Stimulated activated CD8-positive, alpha-beta memory T cell treated with anti-CD3 and anti-CD28 coated beads, Interleukin-12 subunit alpha, Interleukin-12 subunit beta, amount 100 ng/mL, for 24 hours (primary cell): ENCODE measurements around the gene OTUD3.
"Not testable (repeated sequence)": the region's sequence is repeated elsewhere in the genome, so short reads cannot be mapped to it uniquely, and the experiment has no call there.

ENCODE experiments used
- DNase-seq: peaks from one replicate; pipeline ENCODE4 v3.0.0-alpha.2; 2020; ENCODE audit errors: extremely low read depth

The OTUD3 gene

GRCh38 chr1:19920132-19920710, 38.0 kb downstream of the OTUD3 start:
- no peak for DNase-seq

DNA sequence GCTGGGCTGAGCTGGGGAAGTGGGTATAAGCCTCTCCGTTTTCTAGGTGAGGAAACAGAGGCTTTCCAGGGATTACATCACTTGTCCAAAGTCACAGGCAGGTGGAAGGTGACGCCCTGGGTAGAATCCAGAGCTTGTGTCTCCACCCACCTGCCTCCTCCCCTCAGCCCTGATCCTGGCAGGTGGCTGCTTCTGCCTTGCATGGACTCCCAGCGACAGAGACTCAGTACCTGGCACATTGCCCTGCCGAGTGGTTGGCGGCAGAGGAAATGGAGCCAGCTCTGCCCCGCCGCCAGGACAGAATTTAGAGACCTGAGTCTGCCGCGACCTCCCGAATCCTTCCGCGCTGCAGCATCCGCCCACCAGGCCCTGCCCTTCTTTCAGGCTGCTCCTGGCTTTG, 39.1 kb downstream of the OTUD3 start:
- DNase-seq, result no peak

- DNase-seq, result no peak
Observed at GRCh38 chr1:19922015-19922688, 40.0 kb downstream of the OTUD3 start.

- no peak for DNase-seq
Observed at GRCh38 chr1:19923137-19923952, 41.1 kb downstream of the OTUD3 start, which contains the start of gene PLA2G2E. Gene PLA2G2E (minus strand): TSS chr1:19923617. CDS start chr1:19923559, 58 bp downstream.

DNA sequence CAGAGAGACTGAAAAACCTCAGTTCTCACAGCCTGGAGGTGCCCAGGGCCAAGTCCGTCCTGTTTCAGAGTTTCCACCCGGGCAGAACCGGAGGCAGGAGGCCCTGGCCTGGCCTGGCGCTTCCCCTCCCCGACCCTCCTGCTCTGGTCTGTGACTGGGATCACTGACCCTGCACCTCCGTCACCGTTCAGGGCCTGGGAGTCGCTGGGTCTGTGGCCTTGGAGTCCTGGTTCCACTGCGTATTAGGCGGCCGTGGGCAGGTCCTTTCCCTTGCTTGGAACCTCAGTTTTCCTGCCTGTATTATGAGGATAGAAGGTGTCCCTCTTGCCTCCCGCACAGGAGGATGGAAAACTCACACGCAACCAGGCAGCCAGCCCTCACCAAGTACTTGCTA, 41.8 kb downstream of the OTUD3 start:
- no peak for DNase-seq

DNA sequence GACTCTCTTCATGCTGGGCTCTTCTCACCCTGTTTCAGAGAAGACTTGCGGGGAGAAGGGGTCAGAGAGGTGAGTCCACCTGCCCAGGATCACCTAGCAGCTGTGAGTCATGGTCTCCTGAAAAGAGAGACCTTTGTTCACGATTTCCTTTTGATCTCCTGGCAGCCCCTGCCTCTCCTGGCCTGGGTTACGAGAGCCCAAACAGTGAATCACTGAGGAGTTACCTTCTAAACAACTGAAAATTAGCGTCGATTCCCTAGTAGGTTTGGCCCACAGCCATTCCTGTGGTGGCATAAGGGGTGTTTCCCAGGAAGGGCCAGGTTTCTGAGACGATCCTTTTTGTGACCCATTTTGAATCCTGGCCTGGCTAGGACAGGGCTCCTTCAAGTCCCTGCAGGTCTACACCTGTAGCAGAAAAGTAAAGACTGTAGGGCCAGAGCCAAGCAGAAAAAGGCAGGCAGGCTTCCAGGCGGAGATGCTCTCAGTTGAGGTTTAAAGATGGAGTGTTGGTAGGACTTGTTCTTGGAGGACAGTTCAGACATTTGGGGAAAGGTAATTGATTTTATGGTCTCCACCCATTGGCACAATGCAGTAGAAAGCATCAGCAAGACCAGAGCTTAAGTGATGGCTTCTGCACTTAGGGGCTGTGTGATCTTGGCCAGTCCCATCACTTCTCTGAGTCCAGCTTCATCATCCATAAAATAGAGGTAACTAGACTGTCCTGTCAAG, 43.3 kb downstream of the OTUD3 start:
- DNase-seq, result no peak

DNA sequence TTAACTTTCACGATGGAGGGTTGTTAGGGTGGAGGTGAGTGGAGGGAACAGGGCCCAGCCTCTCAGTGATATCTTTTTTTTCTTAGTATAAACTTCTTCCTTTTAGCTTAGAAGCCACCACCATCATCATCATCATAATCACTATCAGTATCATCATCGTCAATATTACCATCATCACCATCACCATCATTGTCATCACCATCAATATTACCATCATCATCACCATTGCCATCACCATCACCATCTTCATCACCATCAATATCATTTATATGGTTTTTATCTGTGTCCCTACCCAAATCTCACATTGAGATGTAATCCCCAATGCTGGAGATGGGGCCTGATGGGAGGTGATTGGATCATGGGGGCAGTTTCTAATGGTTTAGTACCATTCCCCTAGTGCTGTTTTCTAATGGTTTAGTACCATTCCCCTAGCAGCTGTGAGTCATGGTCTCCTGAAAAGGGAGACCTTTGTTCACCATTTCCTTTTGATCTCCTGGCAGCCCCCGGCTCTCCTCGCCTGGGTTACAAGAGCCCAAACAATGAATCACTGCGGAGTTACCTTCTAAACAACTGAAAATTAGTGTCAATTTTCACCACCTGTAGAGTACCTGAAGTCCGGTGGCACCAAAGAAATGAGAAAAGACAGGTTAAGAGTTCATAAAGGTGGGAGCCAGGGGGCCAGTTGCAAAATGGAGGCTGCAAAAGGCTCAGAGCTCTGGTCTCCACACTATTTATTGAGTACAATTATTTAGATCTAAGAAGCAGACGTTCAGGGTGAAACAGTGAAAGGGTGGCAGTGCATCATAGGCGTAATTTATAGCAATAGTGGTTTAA, 44.3 kb downstream of the OTUD3 start:
- no peak for DNase-seq

GRCh38 chr1:19927130-19927421, 44.9 kb downstream of the OTUD3 start:
- DNase-seq, result not testable (repeated sequence)

DNA sequence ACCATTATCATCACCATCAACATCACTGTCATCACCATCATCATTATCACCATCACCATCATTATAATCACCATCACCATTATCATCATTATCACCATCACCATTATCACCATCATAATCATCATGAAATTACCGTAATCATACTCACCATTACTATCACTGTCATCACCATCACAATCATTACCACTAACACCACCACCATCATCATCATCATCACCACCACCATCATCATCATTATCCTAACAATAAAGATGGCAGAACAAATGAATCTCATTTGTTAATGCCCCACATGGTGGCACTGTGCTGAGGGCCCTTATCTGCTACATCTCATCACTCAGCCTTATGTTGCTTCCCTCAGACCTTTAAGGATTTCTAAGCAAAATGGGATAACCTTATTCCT, 50.7 kb downstream of the OTUD3 start:
- no peak for DNase-seq

- DNase-seq, result no peak
Observed at GRCh38 chr1:19934336-19934735, 52.1 kb downstream of the OTUD3 start.

GRCh38 chr1:19936061-19936750, 54.0 kb downstream of the OTUD3 start:
- DNase-seq, result no peak

GRCh38 chr1:19938472-19938871, 56.3 kb downstream of the OTUD3 start:
- DNase-seq, result no peak

DNA sequence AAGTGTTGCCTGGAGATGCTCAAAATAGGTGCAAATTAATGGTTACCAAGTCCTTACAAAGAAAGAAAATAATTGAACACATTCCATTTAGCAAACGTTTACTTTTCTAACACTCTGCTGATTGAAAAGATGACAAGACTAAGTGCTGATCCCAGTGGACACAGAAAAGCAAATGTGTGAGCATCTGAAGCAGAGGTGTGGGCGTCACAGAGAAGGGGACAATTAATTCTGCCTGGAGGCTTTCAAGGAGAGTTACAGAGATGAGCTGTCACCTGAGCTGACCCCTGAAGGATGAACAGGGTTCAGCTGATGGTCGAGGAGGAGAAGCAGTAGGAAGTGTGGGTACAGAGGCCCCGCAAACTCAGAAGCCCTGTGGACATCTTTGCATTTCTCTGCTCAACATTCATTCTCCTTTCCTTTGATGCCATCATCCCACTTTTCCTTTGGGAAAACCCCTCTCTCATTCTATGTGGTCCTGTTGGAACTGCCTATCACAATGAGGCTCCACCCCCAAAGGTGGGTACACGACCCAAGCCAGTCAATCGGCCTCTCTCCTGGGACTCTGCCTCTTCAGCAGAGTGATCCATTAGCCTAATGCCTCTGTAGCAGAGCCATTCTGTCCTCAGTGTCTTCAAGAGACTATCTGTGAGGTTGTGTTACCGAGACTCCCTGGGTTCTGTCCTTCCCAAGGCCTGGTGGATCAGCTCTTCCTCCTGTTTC, 58.5 kb downstream of the OTUD3 start:
- DNase-seq, result no peak

DNA sequence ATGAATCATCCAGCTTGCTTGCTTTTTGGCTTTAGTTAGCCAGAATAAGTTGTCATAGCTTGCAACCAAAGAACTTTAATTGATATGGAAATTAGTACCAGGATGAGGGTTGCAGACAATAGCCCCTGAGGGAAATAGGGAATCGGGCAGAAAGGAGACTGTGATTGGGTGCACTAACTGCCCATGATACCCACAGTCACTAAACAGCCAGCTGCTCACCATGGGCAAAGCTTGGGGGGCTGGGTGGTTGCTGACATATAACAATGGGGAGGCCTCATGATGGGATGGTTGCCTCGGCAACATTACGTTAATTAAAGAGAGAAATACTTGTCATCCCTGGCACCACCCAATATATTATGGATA, 59.0 kb downstream of the OTUD3 start:
- no peak for DNase-seq

- DNase-seq, result no peak
Observed at GRCh38 chr1:19942088-19942487, 59.9 kb downstream of the OTUD3 start.

GRCh38 chr1:19942657-19943056, 60.5 kb downstream of the OTUD3 start:
- no peak for DNase-seq

GRCh38 chr1:19945914-19946313, 63.7 kb downstream of the OTUD3 start:
- no peak for DNase-seq

GRCh38 chr1:19946331-19946751, 64.1 kb downstream of the OTUD3 start:
- no peak for DNase-seq

DNA sequence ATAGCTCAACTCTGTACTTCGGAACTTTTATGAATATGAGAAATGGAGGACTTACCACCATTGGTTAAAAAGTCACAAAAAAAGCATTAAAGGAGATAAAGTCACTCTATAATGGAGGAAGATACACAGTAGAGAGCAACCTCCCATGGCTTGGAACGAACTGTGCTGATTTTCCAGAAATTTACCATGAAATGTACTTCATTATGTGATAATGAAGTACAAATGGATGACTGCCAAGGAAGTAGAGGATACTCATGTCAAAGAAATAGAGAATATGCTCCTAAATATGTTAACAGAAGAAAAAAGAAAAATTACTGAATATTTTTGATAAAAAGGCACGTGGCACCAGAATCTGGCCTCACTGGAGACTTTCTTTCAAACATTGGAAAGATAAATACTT, 64.8 kb downstream of the OTUD3 start:
- DNase-seq, result no peak

DNA sequence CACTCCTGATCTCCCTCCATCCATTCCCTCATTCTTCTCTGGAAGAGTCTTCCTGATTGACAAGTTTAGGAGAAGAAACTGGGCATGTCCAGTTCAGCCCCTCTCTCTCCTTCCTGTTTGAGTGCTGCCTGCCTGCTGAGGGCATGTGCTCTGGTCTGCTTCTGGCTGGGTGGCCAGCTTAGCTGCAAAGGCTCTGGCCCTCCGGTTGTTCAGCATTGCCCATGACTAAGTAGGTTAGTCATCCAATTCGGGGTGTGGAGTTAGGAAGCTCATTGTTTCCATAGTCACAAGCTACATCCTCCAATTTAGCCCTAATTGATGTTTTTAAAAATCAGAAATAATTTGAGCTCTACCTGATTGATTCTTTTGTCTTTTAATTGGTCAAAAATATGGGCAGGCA, 66.8 kb downstream of the OTUD3 start:
- DNase-seq, result no peak
